Endometrial microvascular endothelial cells (primary cell): ENCODE data around the gene PPARD. TPM values are rescaled to one million over a fixed set of nuclear protein-coding genes. Genes with fewer than 3 reads are reported as not detected.

Experiments used
- in situ Hi-C: cut with HindIII; loops from 2 replicates; pipeline ENCODE4 v1.10.0; 2017; ENCODE audit warnings: low sequenced_read_pairs, low pct_unique_long_range_greater_than_20kb; ENCODE audit errors: inconsistent ontology term
- total RNA-seq: library from RNA; depleted of rRNA; stranded (reverse); fragments of >200 nt; gene quantifications from one replicate; pipeline ENCODE4 v1.2.3, GENCODE V29; 2015; ENCODE audit errors: inconsistent ontology term

PPARD gene
- total RNA-seq, 1 donor from 2014 or later: 9.1 TPM

- in situ Hi-C loops: loop anchor here (25.0 kb wide), 1 partner anchor 111 kb away; the partner anchor contains the start of gene PPARD
These were observed 105.8 kb downstream of the PPARD start for GRCh38 chr6:35448191-35448590.

GRCh38 chr6:35449287-35449881 lies 107.0 kb downstream of the PPARD start:
- in situ Hi-C loops: loop anchor here (25.0 kb wide), 1 partner anchor 112 kb away; the partner anchor contains the start of gene PPARD

- in situ Hi-C loops: no loop called here
These were observed 109.2 kb downstream of the PPARD start for GRCh38 chr6:35451354-35452182.

GRCh38 chr6:35452183-35453090 lies 110.1 kb downstream of the PPARD start, which contains the start of gene FANCE:
Gene FANCE (plus strand): TSS chr6:35452338. CDS start chr6:35452546, 208 bp downstream.
- in situ Hi-C loops: no loop called here

GRCh38 chr6:35453236-35453635 lies 110.9 kb downstream of the PPARD start:
- in situ Hi-C loops: no loop called here

- in situ Hi-C loops: no loop called here
These were observed 112.2 kb downstream of the PPARD start for GRCh38 chr6:35454391-35455110.

GRCh38 chr6:35457907-35458306 lies 115.5 kb downstream of the PPARD start:
- in situ Hi-C loops: no loop called here

GRCh38 chr6:35461270-35461669 lies 118.9 kb downstream of the PPARD start:
- in situ Hi-C loops: no loop called here

- in situ Hi-C loops: no loop called here
These were observed 120.9 kb downstream of the PPARD start for GRCh38 chr6:35463292-35463691.

GRCh38 chr6:35465646-35466045 lies 123.3 kb downstream of the PPARD start:
- in situ Hi-C loops: no loop called here

GRCh38 chr6:35468181-35468979 lies 126.0 kb downstream of the PPARD start, which contains the start of gene RPL10A:
Gene RPL10A (plus strand): TSS chr6:35468401. CDS start chr6:35468435, 34 bp downstream.
- in situ Hi-C loops: no loop called here

- in situ Hi-C loops: no loop called here
These were observed 126.8 kb downstream of the PPARD start for GRCh38 chr6:35468980-35469750.

- in situ Hi-C loops: no loop called here
These were observed 127.6 kb downstream of the PPARD start for GRCh38 chr6:35469751-35470662.

GRCh38 chr6:35470663-35471120 lies 128.3 kb downstream of the PPARD start:
- in situ Hi-C loops: no loop called here

GRCh38 chr6:35471836-35472345 lies 129.5 kb downstream of the PPARD start:
- in situ Hi-C loops: no loop called here
